ENCODE data around the gene IL17RD. TPM values are rescaled to one million over a fixed set of nuclear protein-coding genes. Genes with fewer than 3 reads are reported as not detected.
A peak's percentile ranks its signal among the peaks of the same experiment; 100 is the strongest.

Gene IL17RD
- total RNA-seq, 2 donors from 2014 or later: 1.3 to 2.3 TPM

GRCh38 chr3:57078635-57079473 lies 86.3 kb downstream of the IL17RD start:
- intact Hi-C loops (cut with DNase I): loop anchor here (5.0 kb wide), 1 partner anchor 82 kb away; no protein-coding TSS in a partner anchor
- peak overlapping the region; percentile 62 to 84 (median 71) for H3K27ac ChIP-seq
- H3K4me1 ChIP-seq: peaks cover 21% of the 10 kb centered on the region
- no peaks in the 10 kb centered on the region for H3K36me3 ChIP-seq (replicated peaks in 1 of 2; ENCODE audit: insufficient read depth in 1 of 2, low read depth in 2 of 2)
- WGBS, 2 donors: 0% methylated on average over 4 to 82 of the region's 91 CpGs
- no peaks in the 10 kb centered on the region for H3K9me3 ChIP-seq
- peak; percentile 47 to 60 (median 52) for DNase-seq
- ATAC-seq: peak; percentile 77
- H3K27me3 ChIP-seq: no peaks in the 10 kb centered on the region
- TF ChIP-seq POLR2A (IDR thresholded peaks at IDR 0.05) (peak; percentile 16 to 49 (median 37)), CTCF (IDR thresholded peaks at IDR 0.05) (peak in 2 of 7 experiments; percentile 1 to 4)
- H3K4me3 ChIP-seq: peak overlapping the region; percentile 41 to 88

- Histone ChIP-seq H3K4me1 (peaks cover 21% of the 10 kb centered on the region), H3K9me3 (no peaks in the 10 kb centered on the region), H3K36me3 (replicated peaks in 1 of 2; ENCODE audit: insufficient read depth in 1 of 2, low read depth in 2 of 2) (no peaks in the 10 kb centered on the region), H3K27me3 (no peaks in the 10 kb centered on the region), H3K27ac (peak overlapping the region; percentile 62 to 84 (median 71)), H3K4me3 (peak overlapping the region; percentile 41 to 88)
- intact Hi-C loops (cut with DNase I): loop anchor here (5.0 kb wide), 1 partner anchor 81 kb away; no protein-coding TSS in a partner anchor
- DNase-seq: peak; percentile 48 to 67 (median 56)
- WGBS, 2 donors: 0 to 1% methylated on average over 2 to 15 of the region's 15 CpGs
- ATAC-seq: peak; percentile 45
- no peak for TF ChIP-seq POLR2A (IDR thresholded peaks at IDR 0.05)
- no peak for TF ChIP-seq CTCF (IDR thresholded peaks at IDR 0.05)
Observed at GRCh38 chr3:57078344-57078634, 86.9 kb downstream of the IL17RD start.

GRCh38 chr3:57077630-57078343 lies 87.4 kb downstream of the IL17RD start:
- Histone ChIP-seq H3K27ac (peak overlapping the region; percentile 62 to 84 (median 71)), H3K4me3 (peak overlapping the region in 1 of 2 donors; percentile 41), H3K27me3 (no peaks in the 10 kb centered on the region), H3K9me3 (no peaks in the 10 kb centered on the region), H3K36me3 (replicated peaks in 1 of 2; ENCODE audit: insufficient read depth in 1 of 2, low read depth in 2 of 2) (no peaks in the 10 kb centered on the region), H3K4me1 (peaks cover 21% of the 10 kb centered on the region)
- TF ChIP-seq CTCF (IDR thresholded peaks at IDR 0.05) (no peak), POLR2A (IDR thresholded peaks at IDR 0.05) (no peak)
- ATAC-seq (no peak), DNase-seq (no peak)
- WGBS, 2 donors: 35 to 37% methylated on average over 8 to 9 of the region's 9 CpGs
- intact Hi-C loops (cut with DNase I): loop anchor here (5.0 kb wide), 1 partner anchor 80 kb away; no protein-coding TSS in a partner anchor

- intact Hi-C loops (cut with DNase I): loop anchor here (5.0 kb wide), 1 partner anchor 79 kb away; no protein-coding TSS in a partner anchor
- WGBS, 2 donors: 74 to 80% methylated on average over 3 of the region's 3 CpGs
- ATAC-seq (no peak), DNase-seq (no peak)
- H3K9me3 ChIP-seq: no peaks in the 10 kb centered on the region
- no peaks in the 10 kb centered on the region for H3K36me3 ChIP-seq (replicated peaks in 1 of 2; ENCODE audit: insufficient read depth in 1 of 2, low read depth in 2 of 2)
- no peak overlapping the region for H3K4me3 ChIP-seq
- TF ChIP-seq CTCF (IDR thresholded peaks at IDR 0.05): no peak
- no peak for TF ChIP-seq POLR2A (IDR thresholded peaks at IDR 0.05)
- H3K27ac ChIP-seq: no peak overlapping the region
- H3K4me1 ChIP-seq: peaks cover 21% of the 10 kb centered on the region
- no peaks in the 10 kb centered on the region for H3K27me3 ChIP-seq
Observed at GRCh38 chr3:57076422-57076951, 88.7 kb downstream of the IL17RD start.
